Measurements from ENCODE around the gene DHX29. TPM values are rescaled to one million over a fixed set of nuclear protein-coding genes. Genes with fewer than 3 reads are reported as not detected.

DHX29 gene
- total RNA-seq, 4 donors from 2014 or later: 23.0 to 29.2 (median 25.7) TPM

GRCh38 chr5:55304584-55304983 lies 2.9 kb downstream of the DHX29 start:
- no peak for DNase-seq (ENCODE audit: low spot score)

GRCh38 chr5:55303238-55303690 lies 4.2 kb downstream of the DHX29 start:
- TF ChIP-seq CTCF (IDR thresholded peaks at IDR 0.05): no peak
- ATAC-seq (ENCODE audit: low FRiP score) (peak; percentile 69), DNase-seq (ENCODE audit: low spot score) (no peak)

More at GRCh38 chr5:55304584-55304983, 2.9 kb downstream of the DHX29 start:
- no peak for TF ChIP-seq CTCF (IDR thresholded peaks at IDR 0.05)
- ATAC-seq (ENCODE audit: low FRiP score): no peak

- TF ChIP-seq CTCF (IDR thresholded peaks at IDR 0.05): no peak
- DNase-seq (ENCODE audit: low spot score) (no peak), ATAC-seq (ENCODE audit: low FRiP score) (no peak)
These were observed 6.6 kb downstream of the DHX29 start for GRCh38 chr5:55300890-55301289.

GRCh38 chr5:55294935-55295334 lies 12.6 kb downstream of the DHX29 start:
- no peak for ATAC-seq (ENCODE audit: low FRiP score)
- DNase-seq (ENCODE audit: low spot score): no peak
- no peak for TF ChIP-seq CTCF (IDR thresholded peaks at IDR 0.05)

- DNase-seq (ENCODE audit: low spot score) (no peak), ATAC-seq (ENCODE audit: low FRiP score) (no peak)
- no peak for TF ChIP-seq CTCF (IDR thresholded peaks at IDR 0.05)
These were observed 16.5 kb downstream of the DHX29 start for GRCh38 chr5:55290991-55291390.

- TF ChIP-seq CTCF (IDR thresholded peaks at IDR 0.05): no peak
- no peak for ATAC-seq (ENCODE audit: low FRiP score)
- DNase-seq (ENCODE audit: low spot score): no peak
These were observed 17.7 kb downstream of the DHX29 start for GRCh38 chr5:55289808-55290207.

GRCh38 chr5:55286411-55286933 lies 21.0 kb downstream of the DHX29 start:
- DNase-seq (ENCODE audit: low spot score): no peak
- no peak for TF ChIP-seq CTCF (IDR thresholded peaks at IDR 0.05)
- ATAC-seq (ENCODE audit: low FRiP score): no peak
